Spinal cord (tissue), 10 donors: ENCODE results near the gene CD2. TPM values are rescaled to one million over a fixed set of nuclear protein-coding genes. Genes with fewer than 3 reads are reported as not detected.

Experiments
- DNase-seq, 6 donors: peaks; one replicate each; pipeline versions ENCODE4 v3.0.0 to v3.0.0-alpha.2; 2013 to 2015; ENCODE audit warnings: low spot score in 6 of 6, low read depth in 4 of 6
- H3K27ac ChIP-seq: one replicate; pipeline ENCODE4 v1.5.1; 2013; ENCODE audit warnings: low read depth, low read length, control low read depth
- H3K27me3 ChIP-seq: one replicate; pipeline ENCODE4 v1.6.1; 2013; ENCODE audit warnings: low read length; ENCODE audit not compliant: control insufficient read depth, insufficient read depth
- H3K36me3 ChIP-seq: one replicate; pipeline ENCODE4 v1.6.1; 2013; ENCODE audit warnings: low read length; ENCODE audit not compliant: control insufficient read depth, insufficient read depth
- H3K4me1 ChIP-seq: one replicate; pipeline ENCODE4 v1.6.1; 2013; ENCODE audit warnings: low read length; ENCODE audit not compliant: control insufficient read depth, insufficient read depth
- H3K4me3 ChIP-seq: one replicate; pipeline ENCODE4 v1.5.1; 2013; ENCODE audit warnings: low read depth, low read length, control low read depth
- H3K9me3 ChIP-seq: one replicate; pipeline ENCODE4 v1.6.1; 2013; ENCODE audit warnings: low read length; ENCODE audit not compliant: control insufficient read depth, insufficient read depth
- WGBS: methylation state at CpG from one replicate; pipeline ENCODE4 v1.1.5; 2013; ENCODE audit warnings: missing lambda C conversion rate; ENCODE audit not compliant: insufficient coverage; 5-methylcytosine and 5-hydroxymethylcytosine counted together
- polyA plus RNA-seq, 2 donors: library from polyadenylated mRNA; unstranded; fragments of 120-200 nt; gene quantifications; one replicate each; pipeline ENCODE4 v1.2.1, GENCODE V29; 2013; ENCODE audit not compliant: insufficient read length in 2 of 2
- total RNA-seq, 2 donors: library from RNA; depleted of rRNA in 1 of 2; stranded (reverse); fragments of 120-200 nt in 1 of 2; fragments of >200 nt in 1 of 2; gene quantifications; one replicate each; pipeline versions ENCODE4 v1.2.3 to v1.2.4, GENCODE V29; 2013 to 2014
- donor health status: healthy.

The CD2 gene
- total and polyA plus RNA-seq, 4 donors = not detected

- Histone ChIP-seq H3K9me3 (no peaks in the 10 kb centered on the region), H3K36me3 (no peaks in the 10 kb centered on the region), H3K4me3 (no peak overlapping the region), H3K4me1 (peaks cover 2% of the 10 kb centered on the region), H3K27ac (no peak overlapping the region), H3K27me3 (no peaks in the 10 kb centered on the region)
- no peak for DNase-seq
- WGBS = 56% methylated on average over 2 of the region's 3 CpGs
These were observed 37.8 kb upstream of the CD2 start for GRCh38 chr1:116716391-116716790.

DNA sequence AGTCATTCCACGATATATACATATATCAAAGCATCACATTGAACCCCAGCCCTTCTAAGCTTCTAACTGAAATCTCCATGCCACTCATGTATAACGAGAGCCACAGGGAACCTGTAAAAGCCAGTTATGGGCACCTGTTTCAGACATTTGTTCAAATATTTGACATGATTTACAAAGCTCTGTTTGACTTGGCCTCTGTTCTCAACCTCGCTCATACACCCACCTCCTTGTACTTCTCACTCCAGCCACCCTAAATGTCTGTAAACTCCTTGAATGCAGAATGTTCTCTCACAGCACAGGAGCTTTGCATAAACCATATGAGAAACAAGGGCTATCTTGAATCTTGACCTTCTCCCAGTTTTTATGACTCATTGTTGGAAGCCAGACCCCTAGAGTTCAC, 36.9 kb upstream of the CD2 start:
- Histone ChIP-seq H3K27me3 (no peaks in the 10 kb centered on the region), H3K9me3 (no peaks in the 10 kb centered on the region), H3K36me3 (no peaks in the 10 kb centered on the region), H3K27ac (no peak overlapping the region), H3K4me3 (no peak overlapping the region), H3K4me1 (no peaks in the 10 kb centered on the region)
- 100% methylated on average over 2 of the region's 3 CpGs for WGBS
- DNase-seq = no peak

- H3K27ac ChIP-seq = no peak overlapping the region
- 100% methylated on average over 4 of the region's 4 CpGs for WGBS
- no peaks in the 10 kb centered on the region for H3K4me1 ChIP-seq
These were observed 33.7 kb upstream of the CD2 start for GRCh38 chr1:116720364-116721038.

DNA sequence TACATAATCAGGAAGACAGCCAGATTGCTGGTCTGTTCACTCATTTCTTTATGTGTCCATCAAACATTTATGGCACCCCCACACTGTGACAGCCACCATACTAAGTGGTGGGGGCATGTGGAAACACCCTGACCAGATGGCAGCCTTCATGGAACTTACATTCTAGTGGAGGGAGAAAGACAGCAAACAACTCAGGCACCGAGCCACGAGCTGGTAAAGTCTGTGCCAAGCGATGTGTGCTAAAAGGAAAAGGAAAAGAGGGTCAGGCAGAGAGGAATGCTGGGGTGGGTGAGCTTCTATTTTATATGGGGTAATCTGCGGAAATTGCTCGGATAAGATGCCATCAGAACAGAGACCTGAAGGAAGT, 33.2 kb upstream of the CD2 start:
- 96% methylated on average over 4 of the region's 5 CpGs for WGBS
- Histone ChIP-seq H3K9me3 (no peaks in the 10 kb centered on the region), H3K4me3 (no peak overlapping the region), H3K4me1 (no peaks in the 10 kb centered on the region), H3K27me3 (no peaks in the 10 kb centered on the region), H3K36me3 (no peaks in the 10 kb centered on the region), H3K27ac (no peak overlapping the region)
- peak in 1 of 6 donors; percentile 82 for DNase-seq

More at GRCh38 chr1:116720364-116721038, 33.7 kb upstream of the CD2 start:
- no peaks in the 10 kb centered on the region for H3K27me3 ChIP-seq
- DNase-seq = no peak
- no peaks in the 10 kb centered on the region for H3K9me3 ChIP-seq
- no peaks in the 10 kb centered on the region for H3K36me3 ChIP-seq
- no peak overlapping the region for H3K4me3 ChIP-seq

DNA sequence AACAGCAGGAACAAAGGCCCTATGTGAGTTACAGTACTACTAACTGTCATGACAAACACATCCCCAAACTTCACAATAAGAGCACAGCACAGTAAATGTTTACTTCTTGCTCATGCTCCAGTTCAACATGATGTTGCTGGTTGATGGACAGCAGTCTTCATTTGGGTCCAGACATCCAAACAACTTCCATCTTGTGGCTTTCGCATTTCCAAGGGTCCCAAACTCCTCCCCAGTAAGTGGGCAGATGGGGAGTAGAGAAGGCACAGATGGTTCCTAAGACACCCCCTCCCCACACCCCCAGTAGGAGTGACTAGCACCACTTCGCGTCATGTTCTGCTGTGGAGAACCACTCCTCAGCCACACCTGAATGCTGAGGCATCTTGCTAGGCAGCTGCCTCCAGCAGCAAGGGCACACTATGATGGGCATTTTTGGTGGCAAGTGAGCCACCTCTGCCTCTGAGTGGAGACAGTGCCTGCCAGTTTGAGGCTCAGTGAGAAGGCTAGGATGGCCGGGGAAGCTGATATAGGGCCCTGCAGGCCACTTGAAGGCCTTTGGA, 32.7 kb upstream of the CD2 start:
- Histone ChIP-seq H3K27me3 (no peaks in the 10 kb centered on the region), H3K4me1 (no peaks in the 10 kb centered on the region), H3K36me3 (no peaks in the 10 kb centered on the region), H3K9me3 (no peaks in the 10 kb centered on the region), H3K4me3 (no peak overlapping the region), H3K27ac (no peak overlapping the region)
- 95% methylated on average over 1 of the region's 4 CpGs for WGBS
- peak in 1 of 6 donors; percentile 50 for DNase-seq

- Histone ChIP-seq H3K9me3 (no peaks in the 10 kb centered on the region), H3K27me3 (no peaks in the 10 kb centered on the region), H3K4me1 (no peaks in the 10 kb centered on the region), H3K4me3 (no peak overlapping the region), H3K27ac (no peak overlapping the region), H3K36me3 (no peaks in the 10 kb centered on the region)
- WGBS = 100% methylated on average over 1 of the region's 4 CpGs
- no peak for DNase-seq
These were observed 32.0 kb upstream of the CD2 start for GRCh38 chr1:116722016-116722838.

GRCh38 chr1:116724765-116725375, 29.4 kb upstream of the CD2 start:
- no peaks in the 10 kb centered on the region for H3K36me3 ChIP-seq
- no peaks in the 10 kb centered on the region for H3K27me3 ChIP-seq
- no peak overlapping the region for H3K4me3 ChIP-seq
- no peaks in the 10 kb centered on the region for H3K4me1 ChIP-seq
- WGBS = no CpG with 5 or more reads among the region's 7 CpGs
- no peak overlapping the region for H3K27ac ChIP-seq
- peak in 4 of 6 donors; percentile 42 to 92 (median 58) for DNase-seq
- H3K9me3 ChIP-seq = no peaks in the 10 kb centered on the region

DNA sequence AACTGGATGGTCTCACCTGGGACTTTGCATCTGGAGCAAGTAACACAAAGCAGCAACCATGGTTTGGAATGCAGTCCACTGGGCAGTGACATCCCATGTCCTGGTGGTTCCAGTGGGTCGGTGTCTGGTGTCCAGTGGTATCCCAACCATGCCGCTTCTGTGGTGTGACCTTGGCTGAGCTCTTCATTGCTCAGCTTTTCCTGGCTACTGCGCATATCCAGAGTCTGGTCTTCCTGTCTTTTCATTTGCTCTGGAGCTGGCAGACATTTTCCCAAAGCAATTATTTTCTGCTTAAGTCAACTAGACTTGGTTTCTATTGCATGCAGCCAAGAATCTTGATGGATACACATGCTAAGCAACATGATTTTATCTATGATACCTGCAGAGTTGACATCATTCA, 28.4 kb upstream of the CD2 start:
- no peaks in the 10 kb centered on the region for H3K36me3 ChIP-seq
- 79% methylated on average over 2 of the region's 3 CpGs for WGBS
- H3K27ac ChIP-seq = no peak overlapping the region
- no peaks in the 10 kb centered on the region for H3K9me3 ChIP-seq
- no peaks in the 10 kb centered on the region for H3K4me1 ChIP-seq
- H3K4me3 ChIP-seq = no peak overlapping the region
- no peaks in the 10 kb centered on the region for H3K27me3 ChIP-seq
- no peak for DNase-seq

DNA sequence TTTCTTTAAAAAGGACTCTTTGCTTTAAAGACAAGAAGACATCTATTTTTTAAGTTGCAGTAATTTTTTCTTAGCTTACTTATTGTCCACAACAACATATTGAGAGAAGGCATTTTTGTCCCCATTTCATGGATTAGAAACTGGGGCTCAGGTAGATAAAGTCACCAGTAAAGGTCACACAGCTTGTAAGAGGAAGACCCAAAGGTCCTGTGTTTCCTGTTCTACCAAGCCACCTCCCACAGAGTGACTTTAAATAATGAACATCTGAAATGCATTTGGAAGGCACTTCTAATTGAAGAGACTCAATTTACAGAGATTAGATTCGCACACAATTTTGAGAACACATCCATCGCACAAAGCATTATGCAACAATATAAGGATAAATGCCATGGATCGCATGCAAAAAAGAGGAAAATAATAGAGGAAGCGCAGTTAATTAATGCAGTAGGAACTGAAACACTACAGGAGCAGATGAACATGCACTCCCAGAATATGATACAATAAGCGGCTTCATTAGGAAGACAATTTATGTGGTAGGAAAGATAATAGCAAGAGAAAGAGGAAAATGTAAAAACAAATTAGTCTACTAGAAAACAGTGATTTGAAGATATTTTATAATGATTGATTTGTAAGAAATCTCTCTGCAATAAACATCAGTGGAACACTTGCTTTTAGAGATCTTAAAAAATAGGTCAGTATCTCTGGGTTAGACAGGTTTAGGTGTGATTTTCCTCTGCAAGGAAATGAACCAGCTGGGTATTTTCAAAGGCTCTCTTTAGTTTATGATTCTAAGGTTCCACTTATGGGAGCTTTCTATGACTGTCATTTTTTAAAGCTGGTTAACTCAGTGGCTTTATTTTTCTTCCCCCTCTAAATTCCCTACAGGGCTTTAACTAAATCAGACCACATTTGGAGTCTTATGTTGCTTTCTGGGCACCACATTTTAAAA, 27.1 kb upstream of the CD2 start:
- H3K27me3 ChIP-seq = no peaks in the 10 kb centered on the region
- H3K27ac ChIP-seq = no peak overlapping the region
- WGBS = no CpG with 5 or more reads among the region's 5 CpGs
- H3K4me3 ChIP-seq = no peak overlapping the region
- H3K9me3 ChIP-seq = no peaks in the 10 kb centered on the region
- peak in 1 of 6 donors; percentile 60 for DNase-seq
- no peaks in the 10 kb centered on the region for H3K4me1 ChIP-seq
- no peaks in the 10 kb centered on the region for H3K36me3 ChIP-seq
